Fibroblast of mammary gland (primary cell): ENCODE results near the gene FCAMR.

Experiments
- DNase-seq: peaks from one replicate; pipeline ENCODE4 v3.0.0-alpha.2; 2010; ENCODE audit warnings: low read depth
- H3K4me3 ChIP-seq: 2 replicates; pipeline ENCODE4 v1.5.1; 2011; ENCODE audit warnings: low read depth, mild to moderate bottlenecking, low read length, moderate library complexity; ENCODE audit not compliant: control insufficient read depth
- CTCF ChIP-seq: conservative IDR thresholded peaks from 2 replicates; pipeline ENCODE4 v1.5.1; 2011; ENCODE audit warnings: low read depth, low read length, inconsistent platforms; ENCODE audit not compliant: control insufficient read depth, insufficient read depth

FCAMR gene

GRCh38 chr1:207014728-207015127 is 44.5 kb upstream of the FCAMR start:
- no peak overlapping the region for H3K4me3 ChIP-seq
- TF ChIP-seq CTCF, result no peak
- DNase-seq, result no peak

- no peak for DNase-seq
- no peak for TF ChIP-seq CTCF
- H3K4me3 ChIP-seq, result no peak overlapping the region
These were observed 43.2 kb upstream of the FCAMR start for GRCh38 chr1:207013321-207014085.

GRCh38 chr1:207010726-207011125 is 40.5 kb upstream of the FCAMR start:
- DNase-seq, result no peak
- TF ChIP-seq CTCF, result no peak
- no peak overlapping the region for H3K4me3 ChIP-seq

- H3K4me3 ChIP-seq, result no peak overlapping the region
- TF ChIP-seq CTCF, result no peak
- no peak for DNase-seq
These were observed 39.7 kb upstream of the FCAMR start for GRCh38 chr1:207009945-207010344.

GRCh38 chr1:207009182-207009850 is 39.1 kb upstream of the FCAMR start:
- no peak overlapping the region for H3K4me3 ChIP-seq
- TF ChIP-seq CTCF, result no peak
- no peak for DNase-seq

GRCh38 chr1:207007352-207008033 is 37.2 kb upstream of the FCAMR start:
- no peak for TF ChIP-seq CTCF
- peak; percentile 80 for DNase-seq

More at GRCh38 chr1:207007352-207008033, 37.2 kb upstream of the FCAMR start:
- no peak overlapping the region for H3K4me3 ChIP-seq
